GM12801 (cell line): ENCODE measurements around the gene VPS33A.

Experiments
- TF ChIP-seq, protein P1 (sequence below): IDR thresholded peaks from one replicate; pipeline ENCODE4 v1.5.1; 2011; ENCODE audit warnings: control low read depth; ENCODE audit not compliant: insufficient read length; ENCODE audit errors: extremely low read depth

VPS33A gene

DNA sequence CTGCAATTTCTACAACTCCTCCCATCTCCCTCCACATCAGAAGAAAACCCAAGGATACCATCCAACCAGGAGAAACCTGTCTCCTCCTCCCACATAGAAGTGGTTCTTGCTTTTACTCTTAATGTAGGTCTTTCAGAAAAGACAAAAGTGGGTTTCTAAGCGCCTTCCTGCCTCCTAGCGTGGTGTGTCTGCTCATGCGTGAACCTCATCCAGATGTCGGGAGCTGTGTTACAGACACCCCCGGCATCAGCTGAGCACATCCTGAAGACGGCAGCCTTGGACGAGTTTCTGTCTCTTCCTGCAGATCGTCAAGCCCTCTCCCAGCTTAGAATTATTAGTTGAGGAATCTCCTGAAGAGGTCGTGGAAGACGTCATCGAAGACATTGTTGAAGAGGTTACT lies 73.9 kb downstream of the VPS33A start:
- TF ChIP-seq, protein P1, sequence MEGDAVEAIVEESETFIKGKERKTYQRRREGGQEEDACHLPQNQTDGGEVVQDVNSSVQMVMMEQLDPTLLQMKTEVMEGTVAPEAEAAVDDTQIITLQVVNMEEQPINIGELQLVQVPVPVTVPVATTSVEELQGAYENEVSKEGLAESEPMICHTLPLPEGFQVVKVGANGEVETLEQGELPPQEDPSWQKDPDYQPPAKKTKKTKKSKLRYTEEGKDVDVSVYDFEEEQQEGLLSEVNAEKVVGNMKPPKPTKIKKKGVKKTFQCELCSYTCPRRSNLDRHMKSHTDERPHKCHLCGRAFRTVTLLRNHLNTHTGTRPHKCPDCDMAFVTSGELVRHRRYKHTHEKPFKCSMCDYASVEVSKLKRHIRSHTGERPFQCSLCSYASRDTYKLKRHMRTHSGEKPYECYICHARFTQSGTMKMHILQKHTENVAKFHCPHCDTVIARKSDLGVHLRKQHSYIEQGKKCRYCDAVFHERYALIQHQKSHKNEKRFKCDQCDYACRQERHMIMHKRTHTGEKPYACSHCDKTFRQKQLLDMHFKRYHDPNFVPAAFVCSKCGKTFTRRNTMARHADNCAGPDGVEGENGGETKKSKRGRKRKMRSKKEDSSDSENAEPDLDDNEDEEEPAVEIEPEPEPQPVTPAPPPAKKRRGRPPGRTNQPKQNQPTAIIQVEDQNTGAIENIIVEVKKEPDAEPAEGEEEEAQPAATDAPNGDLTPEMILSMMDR, result no peak

DNA sequence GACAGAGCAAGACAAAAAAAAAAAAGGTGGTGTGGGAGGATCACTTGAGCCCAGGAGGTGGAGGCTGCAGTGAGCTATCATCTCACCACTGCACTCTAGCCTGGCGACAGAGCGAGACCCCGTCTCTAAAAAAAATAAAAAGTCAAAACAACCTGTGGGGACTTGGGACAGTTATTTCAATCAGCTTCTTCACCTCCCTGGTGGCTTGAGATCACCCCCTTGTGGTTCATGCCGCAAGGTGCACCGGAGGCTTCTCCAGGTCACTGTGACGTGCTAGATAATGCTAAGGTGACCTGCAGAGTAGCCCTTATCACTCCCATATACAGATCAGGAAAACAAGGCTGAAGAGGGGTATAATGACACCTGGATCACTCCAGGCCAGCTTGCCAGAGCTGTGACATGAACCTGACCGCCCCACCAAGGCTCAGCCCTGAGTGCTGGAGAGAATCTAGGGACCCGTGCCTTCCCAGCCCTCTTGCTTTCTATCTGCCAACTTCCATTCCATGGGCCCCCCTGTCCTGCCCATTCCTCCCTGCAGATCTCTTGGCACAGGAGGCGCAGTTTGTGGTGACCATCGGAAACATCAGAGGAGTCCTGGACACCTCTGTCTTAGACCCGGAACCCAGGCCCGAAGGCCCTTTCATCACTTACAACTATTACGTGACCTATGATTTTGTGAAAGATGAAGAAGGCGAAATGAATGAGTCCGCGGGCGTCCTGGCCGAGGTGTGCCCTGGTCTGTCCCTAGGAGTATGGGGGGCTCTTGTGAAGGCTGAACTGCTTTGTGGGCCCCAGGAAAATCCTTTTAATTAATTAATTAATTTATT lies 75.2 kb downstream of the VPS33A start:
- TF ChIP-seq, protein P1, result peak; percentile 75

DNA sequence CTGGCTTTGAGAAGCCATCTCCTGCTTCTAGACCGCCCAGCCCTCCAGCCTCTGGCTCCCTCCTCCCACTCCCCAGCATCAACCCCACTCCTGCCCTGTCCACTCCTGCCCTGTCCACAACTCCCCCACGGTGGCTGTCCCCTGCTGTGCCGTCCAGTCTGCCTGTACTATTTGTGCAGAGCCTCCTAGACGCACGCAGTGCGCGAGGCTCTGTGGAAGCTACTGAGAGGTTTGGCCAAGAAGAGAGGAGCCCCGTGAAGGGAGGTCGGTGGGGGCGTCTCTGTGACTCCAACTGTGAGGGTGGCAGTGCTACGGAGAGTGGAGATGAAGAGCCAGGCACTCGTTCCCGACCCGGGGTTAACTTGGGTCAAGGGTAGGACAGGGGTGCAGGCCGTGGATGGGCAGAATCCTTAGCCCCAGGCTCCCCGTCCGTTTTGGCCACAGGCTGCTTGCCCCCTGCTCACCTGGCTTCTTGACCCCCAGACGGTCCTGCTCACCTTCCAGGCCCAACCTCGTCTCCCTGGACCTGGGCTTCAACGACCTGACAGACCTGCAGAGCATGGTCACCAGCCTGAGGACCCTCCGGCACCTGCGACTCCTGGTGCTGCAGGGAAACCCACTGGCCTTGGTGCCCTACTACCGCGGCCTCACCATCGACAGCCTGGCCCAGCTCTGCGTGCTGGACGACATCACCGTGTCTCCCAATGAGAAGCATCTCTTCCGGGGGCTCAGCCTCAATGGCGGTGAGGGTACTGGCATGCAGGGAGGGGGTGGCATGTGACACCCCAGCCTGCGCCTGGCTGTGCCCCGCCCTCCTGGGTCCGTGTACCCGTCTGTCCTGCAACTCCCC lies 76.4 kb downstream of the VPS33A start:
- TF ChIP-seq, protein P1, result no peak

DNA sequence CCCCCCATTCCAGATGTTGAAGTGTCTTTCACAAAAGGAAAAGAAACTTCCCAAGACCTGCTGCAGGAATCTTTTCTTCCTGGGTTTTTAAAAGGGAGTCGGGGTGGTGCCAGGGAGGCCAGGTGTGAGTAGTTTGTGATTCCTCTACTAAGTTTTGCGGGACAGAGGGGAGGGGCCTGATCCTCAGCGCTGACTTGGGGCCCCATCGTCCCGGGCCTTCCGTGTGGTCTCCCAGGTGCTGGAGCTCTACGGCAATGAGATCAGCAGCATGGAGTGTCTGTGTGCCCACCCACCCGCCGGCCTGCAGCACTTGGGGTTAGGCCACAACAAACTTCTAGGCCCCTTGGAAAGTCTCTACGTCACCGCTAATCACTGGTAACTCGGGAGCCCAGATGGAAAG lies 78.8 kb downstream of the VPS33A start:
- TF ChIP-seq, protein P1, result no peak

DNA sequence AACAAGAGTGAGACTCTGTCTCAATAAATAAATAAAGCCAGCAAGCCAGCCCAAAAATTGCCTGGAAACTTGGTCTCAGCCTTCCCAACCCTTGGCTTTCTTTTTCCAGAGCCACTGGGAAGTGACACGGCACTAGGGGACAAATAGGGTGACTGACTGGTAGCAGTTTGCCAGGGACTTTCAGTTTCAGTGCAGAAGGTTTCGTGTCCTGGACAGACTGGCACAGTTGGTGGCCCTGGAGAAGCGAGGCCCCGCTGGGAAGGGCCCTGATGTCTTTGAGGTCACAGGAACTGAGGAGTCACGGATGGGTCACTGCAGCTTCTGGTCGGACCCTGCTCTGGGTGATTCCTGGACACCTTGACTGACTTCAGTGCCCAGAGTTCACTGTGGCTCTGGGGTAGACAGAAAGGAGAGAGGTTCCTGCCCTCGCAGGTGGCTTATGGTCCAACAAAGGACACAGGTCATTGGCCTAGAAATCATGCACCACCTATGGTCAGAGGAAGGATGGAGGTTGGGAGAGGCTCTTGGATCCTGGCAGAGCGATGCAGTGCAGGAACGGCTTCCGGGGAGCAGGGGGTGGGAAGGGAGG lies 80.7 kb downstream of the VPS33A start:
- TF ChIP-seq, protein P1, result no peak

DNA sequence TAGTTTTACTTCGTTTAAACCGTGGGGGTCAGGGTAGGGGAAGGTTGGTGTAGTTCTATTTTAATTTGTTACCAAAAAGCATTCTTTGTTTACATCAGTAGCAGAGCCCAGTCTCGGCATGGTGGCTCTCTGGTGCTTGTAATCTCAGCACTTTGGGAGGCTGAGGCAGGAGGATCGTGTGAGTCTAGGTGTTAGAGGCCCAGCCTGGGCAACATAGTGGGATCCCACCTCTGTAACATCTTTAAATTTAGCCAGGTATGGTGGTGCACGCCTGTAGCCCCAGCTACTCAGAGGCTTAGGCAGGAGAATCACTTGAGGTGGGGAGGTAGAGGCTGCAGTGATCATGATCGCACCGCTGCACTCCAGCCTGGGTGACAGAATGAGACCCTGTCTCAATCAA lies 81.2 kb downstream of the VPS33A start:
- TF ChIP-seq, protein P1, result no peak

DNA sequence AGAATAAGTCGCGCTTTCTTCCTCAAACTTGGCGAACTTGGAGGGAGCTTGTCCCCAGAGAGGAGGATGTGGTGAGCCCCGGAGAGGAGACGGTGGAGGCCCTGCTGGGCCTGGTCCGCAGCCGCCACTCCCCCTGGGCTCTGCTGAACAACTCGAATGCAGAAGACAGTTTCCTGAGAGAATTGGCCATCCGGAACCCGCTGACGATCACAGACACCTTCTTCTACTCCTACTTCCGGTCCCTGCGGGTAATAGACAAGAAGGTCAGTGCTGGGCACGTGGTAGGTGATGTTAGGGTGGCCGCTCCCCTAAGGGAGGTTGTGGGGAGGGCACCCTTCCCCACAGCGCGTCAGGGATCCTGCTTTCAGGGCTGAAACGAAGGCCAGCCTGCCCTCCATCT lies 81.8 kb downstream of the VPS33A start:
- TF ChIP-seq, protein P1, result no peak
